CD14-positive monocyte (primary cell): ENCODE results near the gene MOGAT2. TPM values are rescaled to one million over a fixed set of nuclear protein-coding genes. Genes with fewer than 3 reads are reported as not detected.
"Not testable (repeated sequence)": the region's sequence is repeated elsewhere in the genome, so short reads cannot be mapped to it uniquely, and the experiment has no call there.

Source experiments
- DNase-seq, 3 donors: peaks; one replicate each; pipeline ENCODE4 v3.0.0-alpha.2; 2011 to 2022
- H2AFZ ChIP-seq: 2 replicates; pipeline ENCODE4 v1.6.0; 2012; ENCODE audit warnings: mild to moderate bottlenecking, low read depth, low read length, inconsistent platforms; ENCODE audit not compliant: insufficient read depth, poor library complexity, severe bottlenecking
- H3K27ac ChIP-seq, 2 donors: 1 replicate in 1 of 2; 2 replicates in 1 of 2; pipeline ENCODE4 v1.5.1; 2012 to 2013; ENCODE audit warnings: low read length in 2 of 2, control low read depth in 1 of 2, inconsistent platforms in 1 of 2, low read depth in 1 of 2, mild to moderate bottlenecking in 1 of 2
- H3K27me3 ChIP-seq, 2 donors: one replicate each; pipeline versions ENCODE4 v1.6.0 to v1.6.1; 2011 to 2013; ENCODE audit warnings: low read length in 2 of 2; ENCODE audit not compliant: control insufficient read depth in 2 of 2, insufficient read depth in 2 of 2
- H3K36me3 ChIP-seq, 2 donors: replicated peaks in 1 of 2; 1 replicate in 1 of 2; 2 replicates in 1 of 2; pipeline versions ENCODE4 v1.5.1 to v1.6.1; 2012 to 2013; ENCODE audit warnings: low read length in 2 of 2, control low read depth in 1 of 2, inconsistent platforms in 1 of 2, mild to moderate bottlenecking in 1 of 2; ENCODE audit not compliant: insufficient read depth in 2 of 2, control insufficient read depth in 1 of 2
- H3K4me1 ChIP-seq, 2 donors: 1 replicate in 1 of 2; 2 replicates in 1 of 2; pipeline versions ENCODE4 v1.5.1 to v1.6.1; 2012 to 2013; ENCODE audit warnings: low read length in 2 of 2, control low read depth in 1 of 2, inconsistent platforms in 1 of 2, mild to moderate bottlenecking in 1 of 2, moderate library complexity in 1 of 2; ENCODE audit not compliant: insufficient read depth in 2 of 2, control insufficient read depth in 1 of 2
- H3K4me2 ChIP-seq: replicated peaks from 2 replicates; pipeline ENCODE3; 2012; ENCODE audit warnings: low read length, moderate library complexity, mild to moderate bottlenecking; ENCODE audit not compliant: poor library complexity, severe bottlenecking; ENCODE audit errors: extremely low read depth
- H3K4me3 ChIP-seq, 3 experiments: fragments of 200-600 bp in 1 of 3; sonication (generic) in 1 of 3; replicated peaks in 1 of 3; 1 replicate in 2 of 3; 2 replicates in 1 of 3; pipeline ENCODE4 v1.5.1; 2011 to 2013; ENCODE audit warnings: low read length in 3 of 3, mild to moderate bottlenecking in 3 of 3, control low read depth in 2 of 3, low read depth in 2 of 3, inconsistent platforms in 1 of 3, moderate library complexity in 1 of 3
- H3K79me2 ChIP-seq: 2 replicates; pipeline ENCODE4 v1.6.0; 2012; ENCODE audit warnings: mild to moderate bottlenecking, control low read depth, inconsistent platforms, low read length, moderate library complexity; ENCODE audit not compliant: insufficient read depth
- H3K9ac ChIP-seq: 2 replicates; pipeline ENCODE4 v1.6.0; 2017; ENCODE audit warnings: low read length, mild to moderate bottlenecking; ENCODE audit not compliant: insufficient read depth, poor library complexity, severe bottlenecking
- H3K9me3 ChIP-seq, 2 donors: replicated peaks in 1 of 2; 1 replicate in 1 of 2; 2 replicates in 1 of 2; pipeline versions ENCODE4 v1.5.1 to v1.6.1; 2012 to 2013; ENCODE audit warnings: low read length in 2 of 2, control low read depth in 1 of 2; ENCODE audit not compliant: control insufficient read depth in 1 of 2, insufficient read depth in 1 of 2
- H4K20me1 ChIP-seq: 2 replicates; pipeline ENCODE4 v1.6.0; 2012; ENCODE audit warnings: mild to moderate bottlenecking, low read length, control low read depth, moderate library complexity; ENCODE audit not compliant: insufficient read depth
- H3K27ac Mint-ChIP-seq, 7 donors: one replicate each; pipeline ENCODE4 v1.8.0; 2020; ENCODE audit warnings: mild to moderate bottlenecking in 7 of 7, mixed read lengths in 7 of 7, moderate library complexity in 6 of 7, inconsistent platforms in 2 of 7
- H3K27me3 Mint-ChIP-seq, 3 donors: one replicate each; pipeline ENCODE4 v1.8.0; 2021 to 2022; ENCODE audit warnings: low read depth in 3 of 3, mild to moderate bottlenecking in 3 of 3, mixed read lengths in 3 of 3, moderate library complexity in 3 of 3, inconsistent platforms in 1 of 3
- H3K36me3 Mint-ChIP-seq, 2 donors: one replicate each; pipeline ENCODE4 v1.8.0; 2020; ENCODE audit warnings: mixed read lengths in 2 of 2, inconsistent platforms in 1 of 2, mild to moderate bottlenecking in 1 of 2
- H3K4me1 Mint-ChIP-seq: one replicate; pipeline ENCODE4 v1.8.0; 2020; ENCODE audit warnings: mild to moderate bottlenecking, mixed read lengths
- H3K4me3 Mint-ChIP-seq, 2 donors: one replicate each; pipeline ENCODE4 v1.8.0; 2020; ENCODE audit warnings: mild to moderate bottlenecking in 2 of 2, mixed read lengths in 2 of 2, moderate library complexity in 1 of 2
- H3K9me3 Mint-ChIP-seq, 7 donors: one replicate each; pipeline ENCODE4 v1.8.0; 2020 to 2022; ENCODE audit warnings: mixed read lengths in 7 of 7, mild to moderate bottlenecking in 6 of 7, moderate library complexity in 6 of 7, inconsistent platforms in 2 of 7
- WGBS: methylation state at CpG from one replicate; pipeline ENCODE4 v1.1.5; 2013; ENCODE audit warnings: missing lambda C conversion rate; ENCODE audit not compliant: insufficient coverage; 5-methylcytosine and 5-hydroxymethylcytosine counted together
- intact Hi-C, 2 donors: fragments of 100-400 bp; cut with micrococcal nuclease; formaldehyde crosslinking; loops; one replicate each; pipeline versions ENCODE4 v1.15.0 to v1.15.1; 2023
- polyA plus RNA-seq, 3 donors: library from polyadenylated mRNA; depleted of rRNA in 1 of 3; unstranded in 2 of 3; stranded (reverse) in 1 of 3; fragments of 300-500 nt in 2 of 3; fragments of >200 nt in 1 of 3; fragmentation: Illumina TruSeq in 2 of 3; gene quantifications; 1 replicate in 2 of 3; 2 replicates in 1 of 3; pipeline ENCODE4 v1.2.3, GENCODE V29; 2012 to 2021
- TF ChIP-seq, protein P1 (sequence below): fragments of 200-600 bp; IDR thresholded peaks from one replicate; pipeline ENCODE4 v1.8.0; 2022; ENCODE audit warnings: antibody characterized with exemption, mild to moderate bottlenecking

Gene MOGAT2
- polyA plus RNA-seq, 3 donors, result not detected

DNA sequence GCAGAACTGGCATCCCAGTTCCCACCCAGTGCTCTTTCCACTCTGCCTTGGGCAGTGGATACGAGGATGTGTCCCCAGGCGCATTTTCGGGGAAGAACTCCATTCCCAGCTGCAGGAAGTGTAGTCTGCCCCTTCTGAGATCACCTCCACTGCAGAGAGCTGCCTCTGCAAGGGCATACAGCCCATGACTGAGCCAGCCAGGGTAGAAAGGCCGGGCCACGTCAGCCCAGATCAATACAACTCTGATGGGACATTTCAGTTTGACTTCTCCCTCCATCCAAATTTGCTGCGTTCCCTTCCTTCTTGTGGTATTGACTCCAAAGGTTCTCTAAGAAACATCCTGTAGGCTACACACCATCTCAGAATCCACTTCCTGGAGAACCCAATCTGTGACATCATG lies 19.7 kb downstream of the MOGAT2 start:
- Mint-ChIP-seq H3K4me1 (no peaks in the 10 kb centered on the region), H3K9me3 (no peaks in the 10 kb centered on the region), H3K36me3 (no peaks in the 10 kb centered on the region), H3K27me3 (peaks cover 0 to 10% (median 4%) of the 10 kb centered on the region in 3 donors), H3K27ac (no peak overlapping the region), H3K4me3 (no peak overlapping the region)
- Histone ChIP-seq H3K4me3 (no peak overlapping the region), H3K9me3 (no peaks in the 10 kb centered on the region), H3K4me1 (no peaks in the 10 kb centered on the region), H3K4me2 (no peak overlapping the region), H4K20me1 (no peaks in the 10 kb centered on the region), H3K9ac (no peak overlapping the region), H2AFZ (no peak overlapping the region), H3K27me3 (no peaks in the 10 kb centered on the region), H3K36me3 (no peaks in the 10 kb centered on the region), H3K79me2 (no peaks in the 10 kb centered on the region), H3K27ac (no peak overlapping the region)
- WGBS, result 90% methylated on average over 5 of the region's 6 CpGs
- TF ChIP-seq, protein P1, sequence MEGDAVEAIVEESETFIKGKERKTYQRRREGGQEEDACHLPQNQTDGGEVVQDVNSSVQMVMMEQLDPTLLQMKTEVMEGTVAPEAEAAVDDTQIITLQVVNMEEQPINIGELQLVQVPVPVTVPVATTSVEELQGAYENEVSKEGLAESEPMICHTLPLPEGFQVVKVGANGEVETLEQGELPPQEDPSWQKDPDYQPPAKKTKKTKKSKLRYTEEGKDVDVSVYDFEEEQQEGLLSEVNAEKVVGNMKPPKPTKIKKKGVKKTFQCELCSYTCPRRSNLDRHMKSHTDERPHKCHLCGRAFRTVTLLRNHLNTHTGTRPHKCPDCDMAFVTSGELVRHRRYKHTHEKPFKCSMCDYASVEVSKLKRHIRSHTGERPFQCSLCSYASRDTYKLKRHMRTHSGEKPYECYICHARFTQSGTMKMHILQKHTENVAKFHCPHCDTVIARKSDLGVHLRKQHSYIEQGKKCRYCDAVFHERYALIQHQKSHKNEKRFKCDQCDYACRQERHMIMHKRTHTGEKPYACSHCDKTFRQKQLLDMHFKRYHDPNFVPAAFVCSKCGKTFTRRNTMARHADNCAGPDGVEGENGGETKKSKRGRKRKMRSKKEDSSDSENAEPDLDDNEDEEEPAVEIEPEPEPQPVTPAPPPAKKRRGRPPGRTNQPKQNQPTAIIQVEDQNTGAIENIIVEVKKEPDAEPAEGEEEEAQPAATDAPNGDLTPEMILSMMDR, result no peak
- DNase-seq, result no peak
- intact Hi-C loops, result loop anchor here in 1 of 2 donors (10.0 kb wide), 1 partner anchor 47 kb away; no protein-coding TSS in a partner anchor

DNA sequence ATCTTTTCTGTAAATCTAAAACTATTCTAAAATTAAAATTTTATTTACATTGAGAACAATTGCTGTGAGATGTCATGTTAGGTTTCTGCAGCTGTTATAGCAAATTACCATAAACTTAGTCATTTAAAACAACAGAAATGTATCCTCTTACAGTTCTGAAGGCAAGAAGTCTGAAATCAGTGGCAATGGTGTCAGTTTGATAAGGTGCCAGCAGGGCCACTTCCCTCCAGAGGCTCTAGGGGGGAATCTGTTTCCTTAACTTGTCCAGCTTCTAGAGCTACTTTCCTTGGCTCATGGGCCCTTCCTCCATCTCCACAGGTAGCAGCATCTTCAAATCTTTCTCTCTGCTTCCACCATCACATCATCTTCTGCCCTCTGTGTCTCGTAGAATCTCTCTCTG lies 23.0 kb downstream of the MOGAT2 start:
- no peaks in the 10 kb centered on the region for H3K27me3 ChIP-seq

DNA sequence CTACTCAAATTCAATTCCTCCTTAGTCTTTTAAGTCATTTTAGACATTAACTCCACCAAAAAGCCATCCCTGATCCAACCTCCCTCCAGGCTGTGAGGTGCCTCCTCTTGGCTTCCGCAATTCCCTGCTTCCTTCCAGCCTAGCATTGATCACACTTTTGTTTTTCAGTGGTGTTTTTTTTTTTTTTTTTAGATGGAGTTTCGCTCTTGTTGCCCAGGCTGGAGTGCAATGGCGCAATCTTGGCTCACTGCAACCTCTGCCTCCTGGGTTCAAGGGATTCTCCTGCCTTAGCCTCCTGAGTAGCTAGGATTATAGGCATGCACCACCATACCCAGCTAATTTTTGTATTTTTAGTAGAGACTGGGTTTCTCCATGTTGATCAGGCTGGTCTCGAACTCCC lies 25.5 kb downstream of the MOGAT2 start:
- H3K36me3 Mint-ChIP-seq, intact Hi-C loops: not testable (repeated sequence)

More for the DNA sequence above, 23.0 kb downstream of the MOGAT2 start:
- TF ChIP-seq, protein P1, result no peak
- Histone ChIP-seq H3K9me3 (no peaks in the 10 kb centered on the region), H3K36me3 (no peaks in the 10 kb centered on the region), H3K4me3 (no peak overlapping the region), H3K4me2 (no peak overlapping the region), H4K20me1 (no peaks in the 10 kb centered on the region), H3K79me2 (no peaks in the 10 kb centered on the region), H3K27ac (no peak overlapping the region), H3K4me1 (no peaks in the 10 kb centered on the region), H2AFZ (peak overlapping the region; percentile 8), H3K9ac (no peak overlapping the region)
- H3K36me3 Mint-ChIP-seq, result no peaks in the 10 kb centered on the region
- intact Hi-C loops, result no loop called here
- no peak overlapping the region for H3K4me3 Mint-ChIP-seq
- H3K27ac Mint-ChIP-seq, result no peak overlapping the region
- H3K4me1 Mint-ChIP-seq, result no peaks in the 10 kb centered on the region
- WGBS, result 100% methylated on average over 1 of the region's 1 CpG
- peaks cover 0 to 3% (median 0%) of the 10 kb centered on the region in 7 donors for H3K9me3 Mint-ChIP-seq
- H3K27me3 Mint-ChIP-seq, result peaks cover 0 to 20% (median 2%) of the 10 kb centered on the region in 3 donors
- no peak for DNase-seq

More for the DNA sequence above, 25.5 kb downstream of the MOGAT2 start:
- H3K4me1 ChIP-seq, DNase-seq, H3K9ac ChIP-seq, H3K79me2 ChIP-seq, H3K27ac ChIP-seq, H3K4me1 Mint-ChIP-seq, H2AFZ ChIP-seq, H3K4me3 ChIP-seq, H4K20me1 ChIP-seq, H3K9me3 Mint-ChIP-seq, H3K27ac Mint-ChIP-seq, H3K36me3 ChIP-seq, H3K4me2 ChIP-seq, H3K4me3 Mint-ChIP-seq, H3K27me3 ChIP-seq, H3K9me3 ChIP-seq: not testable (repeated sequence)
- H3K27me3 Mint-ChIP-seq, result peaks cover 0 to 22% (median 4%) of the 10 kb centered on the region in 3 donors
- 100% methylated on average over 1 of the region's 4 CpGs for WGBS
